Caco-2 (cell line): ENCODE results near the gene LENG9. TPM values are rescaled to one million over a fixed set of nuclear protein-coding genes. Genes with fewer than 3 reads are reported as not detected.

Experiments
- BruUV-seq: library from RNA; stranded (reverse); fragments of 400-500 nt; replicated peaks from 2 replicates; lab custom pipeline; 2021; lab: Mats Ljungman, UMichigan
- CTCF ChIA-PET: fragments of 300-600 bp; sonication (Branson Sonifier 250); formaldehyde crosslinking; loops from one replicate; lab custom pipeline; 2022; ENCODE audit warnings: antibody characterized with exemption; lab: Charles Lee
- POLR2A ChIA-PET: fragments of 300-600 bp; sonication (Branson Sonifier 250); formaldehyde crosslinking; loops from one replicate; lab custom pipeline; 2022; ENCODE audit warnings: antibody characterized with exemption; lab: Charles Lee
- DNase-seq, 2 experiments: peaks; one replicate each; pipeline versions ENCODE4 v3.0.0 to v3.0.0-alpha.2; 2020 to 2022
- H3K27me3 ChIP-seq: replicated peaks from 2 replicates; pipeline ENCODE4 v1.6.0; 2011; ENCODE audit warnings: low read length; ENCODE audit not compliant: control insufficient read depth, insufficient read depth
- H3K36me3 ChIP-seq: 2 replicates; pipeline ENCODE4 v1.5.1; 2011; ENCODE audit warnings: low read length; ENCODE audit not compliant: control insufficient read depth, insufficient read depth
- H3K4me1 ChIP-seq: fragments of 250-450 bp; sonication (Bioruptor Pico); 2 replicates; pipeline ENCODE4 v1.5.1; 2020; ENCODE audit warnings: mild to moderate bottlenecking
- H3K4me3 ChIP-seq: 2 replicates; pipeline ENCODE4 v1.5.1; 2011; ENCODE audit warnings: low read depth, mild to moderate bottlenecking, control low read depth, low read length
- H3K9me3 ChIP-seq: fragments of 250-450 bp; sonication (Bioruptor Pico); 2 replicates; pipeline ENCODE4 v1.5.1; 2020; ENCODE audit warnings: mild to moderate bottlenecking, moderate library complexity
- H3K27ac Mint-ChIP-seq: one replicate; pipeline ENCODE4 v1.8.0; 2022; ENCODE audit warnings: mixed read lengths; ENCODE audit not compliant: unreplicated experiment
- H3K27me3 Mint-ChIP-seq: one replicate; pipeline ENCODE4 v1.8.0; 2022; ENCODE audit warnings: mixed read lengths; ENCODE audit not compliant: insufficient read depth, unreplicated experiment
- H3K36me3 Mint-ChIP-seq: one replicate; pipeline ENCODE4 v1.8.0; 2022; ENCODE audit warnings: mild to moderate bottlenecking, mixed read lengths; ENCODE audit not compliant: insufficient read depth, unreplicated experiment
- H3K4me1 Mint-ChIP-seq: one replicate; pipeline ENCODE4 v1.8.0; 2022; ENCODE audit warnings: low read depth, mixed read lengths; ENCODE audit not compliant: unreplicated experiment
- H3K4me3 Mint-ChIP-seq: one replicate; pipeline ENCODE4 v1.8.0; 2022; ENCODE audit warnings: mild to moderate bottlenecking, moderate library complexity, mixed read lengths; ENCODE audit not compliant: unreplicated experiment
- H3K9me3 Mint-ChIP-seq: one replicate; pipeline ENCODE4 v1.8.0; 2022; ENCODE audit warnings: mixed read lengths; ENCODE audit not compliant: unreplicated experiment
- CTCF ChIP-seq, 2 experiments: fragments of 200-600 bp in 1 of 2; IDR thresholded peaks; 1 replicate in 1 of 2; 2 replicates in 1 of 2; pipeline versions ENCODE4 v1.5.1 to v1.8.0; 2011 to 2022; ENCODE audit warnings: antibody characterized with exemption in 1 of 2, control low read depth in 1 of 2, inconsistent platforms in 1 of 2, low read depth in 1 of 2, low read length in 1 of 2, mild to moderate bottlenecking in 1 of 2, moderate library complexity in 1 of 2; ENCODE audit not compliant: insufficient read depth in 1 of 2, severe bottlenecking in 1 of 2, unreplicated experiment in 1 of 2
- intact Hi-C: fragments of 100-400 bp; cut with micrococcal nuclease; formaldehyde crosslinking; loops from one replicate; pipeline ENCODE4 v1.10.0; 2022; ENCODE audit not compliant: unreplicated experiment
- total RNA-seq: library from RNA; stranded (reverse); gene quantifications from 2 replicates; pipeline ENCODE4 v1.2.3, GENCODE V29; 2022

The LENG9 gene
- total RNA-seq, 1 experiment from 2014 or later = 6.7 TPM

- TF ChIP-seq CTCF (IDR thresholded peaks at IDR 0.05; ENCODE audit: insufficient read depth in 1 of 2, low read depth in 1 of 2, low read length in 1 of 2, severe bottlenecking in 1 of 2, unreplicated experiment in 1 of 2) = no peak
- BruUV-seq = no TSS peak
- peaks cover 97% of the 10 kb centered on the region for H3K36me3 Mint-ChIP-seq
- H3K9me3 Mint-ChIP-seq = no peaks in the 10 kb centered on the region
- H3K9me3 ChIP-seq = no peaks in the 10 kb centered on the region
- peaks cover 19% of the 10 kb centered on the region for H3K4me1 Mint-ChIP-seq
- DNase-seq = no peak
- H3K4me3 Mint-ChIP-seq = no peak overlapping the region
- intact Hi-C loops = no loop called here
- ChIA-PET POLR2A (no interaction called here), CTCF (no interaction called here)
- H3K4me1 ChIP-seq = no peaks in the 10 kb centered on the region; the same call in 1 of the 2 replicates
- H3K36me3 ChIP-seq = peaks cover 18% of the 10 kb centered on the region
- H3K27me3 Mint-ChIP-seq = no peaks in the 10 kb centered on the region
- H3K27ac Mint-ChIP-seq = no peak overlapping the region
- no peaks in the 10 kb centered on the region for H3K27me3 ChIP-seq
- H3K4me3 ChIP-seq = no peak overlapping the region
Observed at GRCh38 chr19:54454781-54455675, 8.6 kb downstream of the LENG9 start.

- TF ChIP-seq CTCF (IDR thresholded peaks at IDR 0.05; ENCODE audit: insufficient read depth in 1 of 2, low read depth in 1 of 2, low read length in 1 of 2, severe bottlenecking in 1 of 2, unreplicated experiment in 1 of 2) = no peak
- Mint-ChIP-seq H3K27me3 (no peaks in the 10 kb centered on the region), H3K4me3 (no peak overlapping the region), H3K36me3 (peaks cover 97% of the 10 kb centered on the region), H3K27ac (no peak overlapping the region), H3K9me3 (no peaks in the 10 kb centered on the region), H3K4me1 (peaks cover 13% of the 10 kb centered on the region)
- DNase-seq = no peak
- Histone ChIP-seq H3K4me3 (no peak overlapping the region), H3K36me3 (peaks cover 16% of the 10 kb centered on the region), H3K4me1 (no peaks in the 10 kb centered on the region; the same call in 1 of the 2 replicates), H3K27me3 (no peaks in the 10 kb centered on the region), H3K9me3 (no peaks in the 10 kb centered on the region)
- intact Hi-C loops = no loop called here
- BruUV-seq = no TSS peak
- POLR2A ChIA-PET = interaction anchor here (0.7 to 1.1 kb wide), 2 partner anchors 9 to 576 kb away, joined by 3 to 4 read pairs; no protein-coding TSS in a partner anchor
- CTCF ChIA-PET = no interaction called here
Observed at GRCh38 chr19:54453921-54454780, 9.4 kb downstream of the LENG9 start.

- no peaks in the 10 kb centered on the region for H3K9me3 Mint-ChIP-seq
- peaks cover 12% of the 10 kb centered on the region for H3K36me3 ChIP-seq
- no peak overlapping the region for H3K4me3 ChIP-seq
- H3K9me3 ChIP-seq = no peaks in the 10 kb centered on the region
- BruUV-seq = no TSS peak
- intact Hi-C loops = no loop called here
- H3K27ac Mint-ChIP-seq = no peak overlapping the region
- H3K27me3 ChIP-seq = no peaks in the 10 kb centered on the region
- DNase-seq = no peak
- ChIA-PET POLR2A (no interaction called here), CTCF (no interaction called here)
- no peaks in the 10 kb centered on the region for H3K27me3 Mint-ChIP-seq
- H3K36me3 Mint-ChIP-seq = peaks cover 94% of the 10 kb centered on the region
- no peak for TF ChIP-seq CTCF (IDR thresholded peaks at IDR 0.05; ENCODE audit: insufficient read depth in 1 of 2, low read depth in 1 of 2, low read length in 1 of 2, severe bottlenecking in 1 of 2, unreplicated experiment in 1 of 2)
- H3K4me3 Mint-ChIP-seq = no peak overlapping the region
- H3K4me1 ChIP-seq = peaks cover 2% of the 10 kb centered on the region
- peaks cover 13% of the 10 kb centered on the region for H3K4me1 Mint-ChIP-seq
Observed at GRCh38 chr19:54452626-54453025, 11.0 kb downstream of the LENG9 start.
